Brain microvascular endothelial cell (primary cell): ENCODE results near the gene DNAH11.

Experiments
- DNase-seq: peaks from one replicate; pipeline ENCODE4 v3.0.0-alpha.2; 2020
- H3K27ac ChIP-seq: fragments of 250-450 bp; sonication (Bioruptor Pico); 2 replicates; pipeline ENCODE4 v1.5.1; 2020; ENCODE audit warnings: mild to moderate bottlenecking, moderate library complexity
- H3K27me3 ChIP-seq: fragments of 250-450 bp; sonication (Bioruptor Pico); replicated peaks from 2 replicates; pipeline ENCODE4 v1.5.1; 2020; ENCODE audit warnings: mild to moderate bottlenecking
- H3K36me3 ChIP-seq: fragments of 250-450 bp; sonication (Bioruptor Pico); replicated peaks from 2 replicates; pipeline ENCODE4 v1.5.1; 2020; ENCODE audit warnings: mild to moderate bottlenecking
- H3K4me3 ChIP-seq: 2 replicates; pipeline ENCODE4 v1.5.1; 2011; ENCODE audit warnings: low read depth, mild to moderate bottlenecking, control low read depth, low read length, moderate library complexity
- in situ Hi-C: cut with HindIII; loops from 2 replicates; pipeline ENCODE4 v1.10.0; 2017; ENCODE audit warnings: low sequenced_read_pairs, low pct_ligation_motif_present
- TF ChIP-seq, protein P1 (sequence below): IDR thresholded peaks from 2 replicates; pipeline ENCODE4 v1.5.1; 2011; ENCODE audit warnings: low read depth, mild to moderate bottlenecking, moderate library complexity, low read length, control low read depth, inconsistent platforms; ENCODE audit errors: missing control alignments

The DNAH11 gene

DNA sequence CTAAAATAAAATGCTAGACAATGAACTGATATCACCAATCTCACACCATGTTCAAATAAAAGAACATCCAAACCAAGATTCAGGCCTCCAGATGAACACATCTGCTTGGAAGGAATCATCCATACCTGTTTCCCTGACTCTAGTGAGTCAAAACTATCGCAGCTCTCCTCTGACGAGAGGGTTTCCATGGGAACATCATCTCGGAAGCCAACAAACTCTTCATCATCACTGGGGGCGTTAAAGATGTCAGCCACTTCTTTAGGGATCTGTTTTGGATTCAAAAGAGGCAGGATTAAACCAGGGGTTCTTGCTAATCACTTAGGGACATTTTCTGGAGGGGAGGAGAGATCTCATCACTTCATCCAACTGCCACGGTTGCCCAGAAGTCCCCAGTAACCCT is 373.8 kb downstream of the DNAH11 start:
- Histone ChIP-seq H3K36me3 (peaks cover 6% of the 10 kb centered on the region), H3K27ac (no peak overlapping the region), H3K4me3 (no peak overlapping the region), H3K27me3 (no peaks in the 10 kb centered on the region)
- TF ChIP-seq, protein P1, sequence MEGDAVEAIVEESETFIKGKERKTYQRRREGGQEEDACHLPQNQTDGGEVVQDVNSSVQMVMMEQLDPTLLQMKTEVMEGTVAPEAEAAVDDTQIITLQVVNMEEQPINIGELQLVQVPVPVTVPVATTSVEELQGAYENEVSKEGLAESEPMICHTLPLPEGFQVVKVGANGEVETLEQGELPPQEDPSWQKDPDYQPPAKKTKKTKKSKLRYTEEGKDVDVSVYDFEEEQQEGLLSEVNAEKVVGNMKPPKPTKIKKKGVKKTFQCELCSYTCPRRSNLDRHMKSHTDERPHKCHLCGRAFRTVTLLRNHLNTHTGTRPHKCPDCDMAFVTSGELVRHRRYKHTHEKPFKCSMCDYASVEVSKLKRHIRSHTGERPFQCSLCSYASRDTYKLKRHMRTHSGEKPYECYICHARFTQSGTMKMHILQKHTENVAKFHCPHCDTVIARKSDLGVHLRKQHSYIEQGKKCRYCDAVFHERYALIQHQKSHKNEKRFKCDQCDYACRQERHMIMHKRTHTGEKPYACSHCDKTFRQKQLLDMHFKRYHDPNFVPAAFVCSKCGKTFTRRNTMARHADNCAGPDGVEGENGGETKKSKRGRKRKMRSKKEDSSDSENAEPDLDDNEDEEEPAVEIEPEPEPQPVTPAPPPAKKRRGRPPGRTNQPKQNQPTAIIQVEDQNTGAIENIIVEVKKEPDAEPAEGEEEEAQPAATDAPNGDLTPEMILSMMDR: no peak
- DNase-seq: no peak
- in situ Hi-C loops: no loop called here

GRCh38 chr7:21918216-21918615 is 375.4 kb downstream of the DNAH11 start:
- in situ Hi-C loops: no loop called here
- Histone ChIP-seq H3K4me3 (no peak overlapping the region), H3K27me3 (no peaks in the 10 kb centered on the region), H3K36me3 (peaks cover 6% of the 10 kb centered on the region), H3K27ac (no peak overlapping the region)
- TF ChIP-seq, protein P1: no peak
- DNase-seq: no peak

GRCh38 chr7:21920936-21921335 is 378.1 kb downstream of the DNAH11 start:
- Histone ChIP-seq H3K27me3 (no peaks in the 10 kb centered on the region), H3K36me3 (peaks cover 2% of the 10 kb centered on the region), H3K27ac (no peak overlapping the region), H3K4me3 (no peak overlapping the region)
- in situ Hi-C loops: no loop called here
- DNase-seq: no peak
- TF ChIP-seq, protein P1: no peak

GRCh38 chr7:21922605-21923004 is 379.8 kb downstream of the DNAH11 start:
- no peaks in the 10 kb centered on the region for H3K36me3 ChIP-seq
- no peaks in the 10 kb centered on the region for H3K27me3 ChIP-seq
- DNase-seq: no peak
- no peak overlapping the region for H3K4me3 ChIP-seq
- H3K27ac ChIP-seq: no peak overlapping the region
- TF ChIP-seq, protein P1: no peak
- in situ Hi-C loops: no loop called here

GRCh38 chr7:21923658-21924057 is 380.8 kb downstream of the DNAH11 start:
- Histone ChIP-seq H3K27ac (no peak overlapping the region), H3K27me3 (no peaks in the 10 kb centered on the region), H3K36me3 (no peaks in the 10 kb centered on the region), H3K4me3 (no peak overlapping the region)
- TF ChIP-seq, protein P1: no peak
- in situ Hi-C loops: no loop called here
- DNase-seq: peak; percentile 41

GRCh38 chr7:21926448-21926847 is 383.6 kb downstream of the DNAH11 start:
- Histone ChIP-seq H3K4me3 (no peak overlapping the region), H3K27ac (no peak overlapping the region), H3K27me3 (no peaks in the 10 kb centered on the region), H3K36me3 (no peaks in the 10 kb centered on the region)
- in situ Hi-C loops: no loop called here
- DNase-seq: no peak
- TF ChIP-seq, protein P1: no peak
